ENCODE measurements around the gene FIGN.

FIGN gene

GRCh38 chr2:163735685-163736432 lies at the start of gene FIGN:
FIGN (minus strand) TSS chr2:163736008; CDS start chr2:163734927, 1,081 bp downstream.
- DNase-seq, result peak; percentile 4

GRCh38 chr2:163785162-163785561 lies 49.4 kb upstream of the FIGN start:
- no peak for DNase-seq

GRCh38 chr2:163779970-163780597 lies 44.3 kb upstream of the FIGN start:
- no peak for DNase-seq

GRCh38 chr2:163778045-163778781 lies 42.4 kb upstream of the FIGN start:
- no peak for DNase-seq

- no peak for DNase-seq
Observed at GRCh38 chr2:163775304-163775703, 39.5 kb upstream of the FIGN start.

- DNase-seq, result no peak
Observed at GRCh38 chr2:163774862-163775261, 39.1 kb upstream of the FIGN start.

GRCh38 chr2:163773276-163773675 lies 37.5 kb upstream of the FIGN start:
- DNase-seq, result no peak

GRCh38 chr2:163771596-163771995 lies 35.8 kb upstream of the FIGN start:
- no peak for DNase-seq

GRCh38 chr2:163768881-163769695 lies 33.3 kb upstream of the FIGN start:
- no peak for DNase-seq

- DNase-seq, result no peak
Observed at GRCh38 chr2:163767097-163767496, 31.3 kb upstream of the FIGN start.

- no peak for DNase-seq
Observed at GRCh38 chr2:163764566-163764965, 28.8 kb upstream of the FIGN start.

GRCh38 chr2:163759013-163759412 lies 23.2 kb upstream of the FIGN start:
- DNase-seq, result no peak

GRCh38 chr2:163757814-163758213 lies 22.0 kb upstream of the FIGN start:
- no peak for DNase-seq

- DNase-seq, result no peak
Observed at GRCh38 chr2:163756588-163756987, 20.8 kb upstream of the FIGN start.

GRCh38 chr2:163755366-163755765 lies 19.6 kb upstream of the FIGN start:
- DNase-seq, result no peak

GRCh38 chr2:163753726-163754125 lies 17.9 kb upstream of the FIGN start:
- DNase-seq, result no peak

- no peak for DNase-seq
Observed at GRCh38 chr2:163752267-163752666, 16.5 kb upstream of the FIGN start.

GRCh38 chr2:163751696-163752095 lies 15.9 kb upstream of the FIGN start:
- no peak for DNase-seq

- DNase-seq, result no peak
Observed at GRCh38 chr2:163748420-163748819, 12.6 kb upstream of the FIGN start.

GRCh38 chr2:163741435-163741834 lies 5.6 kb upstream of the FIGN start:
- DNase-seq, result no peak

- no peak for DNase-seq
Observed at GRCh38 chr2:163737563-163737962, 1.8 kb upstream of the FIGN start.

- DNase-seq, result no peak
Observed at GRCh38 chr2:163737190-163737439, 1.3 kb upstream of the FIGN start.

- no peak for DNase-seq
Observed at GRCh38 chr2:163736433-163737189, 803 bp upstream of the FIGN start.

Data from hematopoietic multipotent progenitor cell treated with erythropoietin and hydrocortisone succinate and interleukin-3 and kit ligand, for 4 days (in vitro differentiated cells).